ENCODE measurements around the gene HUS1. TPM values are rescaled to one million over a fixed set of nuclear protein-coding genes. Genes with fewer than 3 reads are reported as not detected.
A peak's percentile ranks its signal among the peaks of the same experiment; 100 is the strongest.
"Not testable (repeated sequence)": the region's sequence is repeated elsewhere in the genome, so short reads cannot be mapped to it uniquely, and the experiment has no call there.

Gene HUS1
- total RNA-seq, 1 donor from 2014 or later = 9.6 TPM

GRCh38 chr7:47980648-47981047 is 1.2 kb upstream of the HUS1 start:
- not testable (repeated sequence) for DNase-seq (ENCODE audit: low spot score)

- DNase-seq (ENCODE audit: low spot score) = no peak
Observed at GRCh38 chr7:47979832-47980181, 392 bp upstream of the HUS1 start.

- no peak for DNase-seq (ENCODE audit: low spot score)
Observed at GRCh38 chr7:47978790-47979144, 648 bp downstream of the HUS1 start.

GRCh38 chr7:47973739-47974138 is 5.7 kb downstream of the HUS1 start:
- DNase-seq (ENCODE audit: low spot score) = no peak

GRCh38 chr7:47970761-47971160 is 8.7 kb downstream of the HUS1 start:
- no peak for DNase-seq (ENCODE audit: low spot score)

- peak; percentile 44 for DNase-seq (ENCODE audit: low spot score)
Observed at GRCh38 chr7:47968847-47969774, 10.3 kb downstream of the HUS1 start.

- DNase-seq (ENCODE audit: low spot score) = no peak
Observed at GRCh38 chr7:47967708-47968107, 11.7 kb downstream of the HUS1 start.

GRCh38 chr7:47967123-47967522 is 12.3 kb downstream of the HUS1 start:
- DNase-seq (ENCODE audit: low spot score) = no peak

- no peak for DNase-seq (ENCODE audit: low spot score)
Observed at GRCh38 chr7:47965456-47965855, 14.0 kb downstream of the HUS1 start.

- no peak for DNase-seq (ENCODE audit: low spot score)
Observed at GRCh38 chr7:47962262-47962661, 17.2 kb downstream of the HUS1 start.

- DNase-seq (ENCODE audit: low spot score) = no peak
Observed at GRCh38 chr7:47957156-47957555, 22.3 kb downstream of the HUS1 start.

GRCh38 chr7:47956220-47956619 is 23.2 kb downstream of the HUS1 start:
- DNase-seq (ENCODE audit: low spot score) = no peak

- no peak for DNase-seq (ENCODE audit: low spot score)
Observed at GRCh38 chr7:47954231-47954911, 25.0 kb downstream of the HUS1 start.

- no peak for DNase-seq (ENCODE audit: low spot score)
Observed at GRCh38 chr7:47953822-47954221, 25.6 kb downstream of the HUS1 start.

- no peak for DNase-seq (ENCODE audit: low spot score)
Observed at GRCh38 chr7:47952224-47952623, 27.2 kb downstream of the HUS1 start.

GRCh38 chr7:47951374-47951773 is 28.0 kb downstream of the HUS1 start:
- DNase-seq (ENCODE audit: low spot score) = no peak

- no peak for DNase-seq (ENCODE audit: low spot score)
Observed at GRCh38 chr7:47950714-47951113, 28.7 kb downstream of the HUS1 start.

- no peak for DNase-seq (ENCODE audit: low spot score)
Observed at GRCh38 chr7:47949703-47950102, 29.7 kb downstream of the HUS1 start.

GRCh38 chr7:47948141-47948790 is 31.1 kb downstream of the HUS1 start, which contains the start of gene PKD1L1:
TSS of gene PKD1L1 (minus strand) at chr7:47948466. CDS start at chr7:47948440, 26 bp downstream.
- no peak for DNase-seq (ENCODE audit: low spot score)

- no peak for DNase-seq (ENCODE audit: low spot score)
Observed at GRCh38 chr7:47947355-47947749, 32.1 kb downstream of the HUS1 start.

GRCh38 chr7:47946581-47947354 is 32.6 kb downstream of the HUS1 start:
- DNase-seq (ENCODE audit: low spot score) = no peak

All from umbilical cord (tissue), 2 donors.